GM21717 (cell line): ENCODE measurements around the gene LGR5.

Experiments
- ATAC-seq: cut with Tn5 transposase; IDR thresholded peaks from one replicate; pipeline ENCODE4 v1.9.1; 2021; ENCODE audit warnings: mild to moderate bottlenecking, moderate library complexity; ENCODE audit not compliant: unreplicated experiment

LGR5 gene

DNA sequence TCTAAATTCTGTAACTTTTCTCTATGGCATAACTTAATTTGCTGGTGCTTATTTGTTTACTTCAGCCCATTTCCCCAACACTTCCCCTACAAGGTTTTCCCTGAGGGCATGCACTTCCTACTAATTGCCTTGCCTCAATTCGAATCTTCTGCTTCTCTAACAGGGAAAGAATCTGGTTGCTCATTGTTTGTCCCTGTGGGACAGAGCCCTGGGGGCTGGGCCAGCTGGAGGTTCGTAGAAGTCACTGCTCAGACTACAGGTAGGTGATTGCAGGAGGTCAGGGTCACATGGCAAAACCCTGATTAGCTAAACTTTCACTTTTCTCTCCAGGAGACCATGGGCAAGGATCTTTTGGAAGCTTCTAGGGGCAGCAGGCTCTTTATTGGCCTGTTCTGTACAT lies 152.0 kb downstream of the LGR5 start:
- ATAC-seq = no peak

DNA sequence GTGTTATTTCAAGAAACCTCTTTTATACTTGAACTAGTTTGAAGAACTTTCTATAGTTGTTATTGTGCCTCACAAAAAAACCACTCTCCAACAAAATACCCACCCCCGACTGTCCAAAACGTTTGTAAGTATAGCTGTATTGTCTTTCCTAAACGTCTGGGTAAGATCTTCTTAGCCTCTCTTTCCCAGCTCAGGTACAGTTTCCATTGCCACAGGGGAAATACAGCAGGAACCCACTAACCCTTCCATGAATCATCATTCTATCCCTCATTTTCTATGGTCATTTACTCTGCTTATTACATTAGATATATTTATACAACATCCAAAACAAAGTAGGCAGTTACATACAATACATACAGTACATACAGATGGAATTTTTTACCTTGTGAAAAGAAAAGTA lies 153.2 kb downstream of the LGR5 start:
- no peak for ATAC-seq

DNA sequence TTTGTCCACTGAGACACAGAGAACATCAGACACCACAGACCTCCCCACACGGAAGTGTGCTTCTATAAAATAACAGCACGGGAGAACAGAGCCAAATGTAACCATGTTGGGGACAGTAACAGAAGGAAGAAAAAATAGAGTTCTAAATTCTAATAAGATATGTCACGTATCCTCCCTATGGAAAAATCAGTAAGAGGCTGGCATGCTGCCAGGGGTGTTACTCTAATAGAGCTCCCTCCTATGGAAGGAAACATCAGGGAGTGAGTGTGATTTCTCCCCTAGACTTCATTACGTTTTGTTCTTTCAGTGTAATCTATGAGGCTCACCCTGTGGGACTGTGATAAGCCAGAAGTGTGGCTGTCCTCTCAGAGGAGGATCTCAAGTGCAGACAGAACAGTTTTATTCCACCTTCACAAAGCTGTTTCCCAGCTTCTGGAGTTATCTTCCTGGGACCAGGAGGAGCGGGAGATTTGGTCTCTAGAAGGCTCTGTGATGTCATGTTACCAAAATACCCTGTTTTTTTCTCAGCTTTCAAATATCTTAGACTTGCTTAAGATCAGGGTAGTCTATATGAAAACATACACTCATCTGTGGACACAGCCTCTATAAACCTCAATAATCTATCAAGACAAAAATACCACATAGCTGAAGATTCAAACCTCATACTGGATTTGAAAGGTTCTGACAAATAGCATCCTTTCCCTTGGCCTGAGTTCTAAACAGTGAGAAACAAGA lies 154.8 kb downstream of the LGR5 start:
- ATAC-seq = no peak

DNA sequence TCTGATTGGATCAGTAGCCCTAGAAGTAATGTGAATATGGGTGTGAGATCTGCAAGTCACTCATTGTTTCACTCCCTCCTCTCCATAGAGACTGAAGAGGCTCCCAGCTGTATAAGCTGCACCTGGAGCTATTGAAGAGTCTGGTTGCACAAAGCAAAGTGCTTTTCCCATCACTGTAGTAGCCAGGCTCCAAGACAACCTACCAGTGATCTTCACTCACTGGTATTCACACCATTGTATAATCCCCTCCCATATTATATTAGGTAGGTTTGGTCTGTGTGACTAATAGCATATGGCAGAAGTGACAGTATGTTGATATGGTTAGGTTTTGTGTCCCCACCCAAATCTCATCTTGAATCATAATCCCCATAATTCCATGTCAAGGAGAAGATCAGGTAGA lies 159.6 kb downstream of the LGR5 start:
- no peak for ATAC-seq

DNA sequence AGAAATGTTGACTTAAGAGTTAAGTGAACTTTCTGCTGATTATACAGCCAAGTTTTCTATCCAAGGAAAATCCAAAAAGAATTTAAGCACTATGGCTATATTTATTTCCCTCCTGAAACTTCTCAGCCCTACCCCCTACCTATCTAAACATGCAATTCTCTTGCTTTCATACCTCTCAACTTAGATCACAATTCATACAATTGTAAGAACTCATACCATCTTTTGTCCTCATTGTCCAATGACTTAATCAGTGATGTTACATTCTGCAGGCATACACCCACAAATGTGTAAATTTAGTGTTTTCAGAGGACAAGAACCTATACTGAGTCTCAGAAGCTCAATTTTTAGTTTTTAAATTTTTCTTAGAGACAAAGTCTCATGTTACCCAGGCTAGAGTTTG lies 161.9 kb downstream of the LGR5 start:
- no peak for ATAC-seq

DNA sequence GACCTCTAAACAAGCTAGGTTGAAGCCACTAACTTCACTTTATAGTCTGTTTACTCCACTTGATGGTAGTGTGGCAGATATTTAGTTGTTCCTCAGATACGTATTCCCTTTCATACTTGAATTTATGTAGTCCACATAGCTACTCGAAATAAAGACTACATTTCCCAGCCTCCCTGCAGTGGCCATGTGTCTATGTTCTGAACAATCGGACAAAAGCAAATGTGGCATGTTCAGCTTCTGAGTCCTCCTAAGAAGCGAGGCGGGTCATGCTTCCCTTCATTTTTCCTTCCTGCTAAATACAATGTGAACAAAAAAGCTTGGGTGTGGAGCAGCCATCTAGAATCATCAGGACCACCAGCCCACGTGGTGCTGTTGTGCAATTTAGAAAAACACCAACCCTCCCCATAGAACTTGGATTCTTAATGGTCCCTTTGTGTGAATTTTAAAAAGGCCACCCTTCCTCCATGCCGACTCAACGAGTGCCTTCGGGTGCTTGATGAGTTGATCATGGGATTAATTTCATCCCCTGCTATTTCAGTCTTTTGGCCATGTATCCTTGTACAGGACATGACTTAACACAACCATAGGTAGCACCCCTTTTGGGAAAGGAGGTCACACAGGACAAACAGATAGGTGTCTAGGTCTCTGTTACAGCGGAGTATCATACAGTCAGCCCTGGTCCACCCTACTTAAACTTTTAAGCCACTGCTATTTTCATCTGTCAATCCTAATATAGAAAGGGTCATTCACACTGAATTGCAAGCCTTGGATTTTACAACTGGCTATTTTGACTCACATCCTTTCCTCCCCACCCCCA lies 163.4 kb downstream of the LGR5 start:
- no peak for ATAC-seq

DNA sequence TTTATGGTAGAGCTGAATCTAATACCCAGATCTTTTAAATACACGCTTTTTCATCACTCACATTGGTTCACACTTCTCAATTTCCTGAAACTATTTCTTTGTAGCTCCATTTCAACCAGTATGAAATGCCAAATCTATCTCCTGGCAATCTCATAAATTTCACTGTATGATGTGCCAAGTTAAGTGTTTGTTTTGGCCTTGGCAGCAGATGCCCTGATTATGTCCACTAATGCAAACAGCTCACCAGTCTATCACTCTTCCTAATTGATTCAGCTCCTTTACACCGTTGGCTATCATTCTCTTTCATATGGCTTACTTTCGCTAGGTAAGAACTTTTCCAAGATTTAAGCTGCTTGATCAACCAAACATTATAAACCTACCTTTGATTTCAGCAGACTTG lies 165.4 kb downstream of the LGR5 start:
- ATAC-seq = no peak

DNA sequence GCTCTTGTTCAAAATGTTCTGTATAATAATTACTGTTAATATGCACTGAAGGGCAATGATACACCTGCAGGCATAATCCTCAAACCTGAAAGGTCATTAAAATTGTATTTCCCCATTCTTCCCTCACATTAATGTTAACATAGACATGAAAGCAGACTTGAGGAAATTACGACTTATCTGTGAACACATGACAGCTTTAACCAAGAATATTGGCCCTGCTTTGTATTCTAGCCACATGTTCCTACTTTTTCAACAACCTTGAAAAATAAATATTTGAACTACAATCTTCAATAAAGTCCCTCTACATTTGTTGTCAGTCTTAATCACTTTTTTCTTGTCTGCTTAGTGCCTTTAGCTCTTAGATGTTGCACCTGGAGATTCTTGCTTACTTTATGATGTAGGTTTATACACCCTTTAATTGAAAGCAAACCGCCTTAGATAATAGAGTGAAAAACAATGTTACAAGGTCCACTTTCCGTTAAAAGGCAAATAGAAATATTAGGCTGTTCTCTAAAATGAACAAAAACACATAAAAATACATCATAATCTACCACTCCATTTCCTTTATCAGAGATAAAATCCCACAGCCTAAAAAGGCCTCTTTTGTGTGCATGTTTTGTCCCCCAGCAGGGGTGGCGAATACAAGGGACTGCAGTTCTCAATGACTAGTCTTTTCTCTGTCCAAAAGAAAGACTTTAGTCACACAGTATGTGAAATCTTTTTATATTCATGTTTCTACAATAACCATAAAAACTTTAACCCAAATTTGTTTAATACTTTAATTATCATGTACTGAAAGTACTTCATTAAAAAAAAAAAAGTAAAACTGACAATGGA lies 168.1 kb downstream of the LGR5 start:
- ATAC-seq = no peak

DNA sequence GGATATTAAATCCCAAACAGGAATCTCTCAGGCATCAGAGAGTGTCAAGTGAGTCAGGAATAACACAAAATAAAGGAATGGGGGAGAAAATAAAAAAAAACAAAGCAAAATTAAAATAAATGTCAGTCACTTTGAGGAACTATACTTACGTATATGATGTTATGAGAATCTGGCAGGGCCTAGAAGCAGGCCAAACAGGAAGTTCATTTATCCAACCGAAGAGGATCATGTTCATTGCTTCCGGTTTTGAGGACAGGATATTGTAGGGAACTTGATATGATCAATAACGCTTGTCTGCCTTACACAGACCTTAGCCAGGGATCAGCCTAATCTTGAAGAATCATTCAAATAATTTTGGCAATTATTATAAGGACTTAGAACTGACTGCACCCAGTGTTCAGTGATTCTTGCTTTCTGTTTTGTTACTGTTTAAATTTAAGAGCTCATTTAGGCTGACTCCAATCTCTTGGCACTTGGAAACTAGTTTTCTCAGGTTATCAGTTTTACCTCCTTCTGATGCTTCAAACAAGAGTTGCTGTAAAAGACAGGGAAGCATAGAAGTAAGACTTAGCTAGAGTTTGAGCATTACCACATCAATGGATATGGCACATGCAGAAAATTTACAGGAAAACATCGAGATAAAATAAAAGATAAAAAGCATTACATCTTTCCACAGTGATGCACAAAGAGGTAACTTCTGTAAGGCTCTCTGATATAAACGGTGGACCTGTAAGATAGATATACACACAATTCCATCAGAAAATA lies 170.6 kb downstream of the LGR5 start:
- no peak for ATAC-seq

DNA sequence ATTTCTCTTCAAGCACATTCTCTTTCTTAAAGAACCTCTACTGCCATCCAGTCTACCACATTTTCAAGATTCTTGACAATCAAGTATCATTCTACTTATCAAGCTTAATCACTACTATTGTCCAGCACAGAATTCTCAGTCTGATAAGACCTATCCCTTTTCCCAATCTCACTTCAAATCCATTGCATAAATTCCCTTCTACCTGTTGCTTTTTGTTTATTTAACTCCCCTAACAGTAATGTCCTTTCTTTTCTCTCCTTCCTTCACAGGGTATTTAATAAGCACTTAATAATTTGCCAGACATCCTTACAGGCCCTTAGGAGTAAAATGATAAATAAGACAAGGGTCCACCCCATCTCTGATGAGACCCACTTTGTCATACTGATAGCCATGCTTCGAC lies 182.3 kb downstream of the LGR5 start:
- no peak for ATAC-seq

DNA sequence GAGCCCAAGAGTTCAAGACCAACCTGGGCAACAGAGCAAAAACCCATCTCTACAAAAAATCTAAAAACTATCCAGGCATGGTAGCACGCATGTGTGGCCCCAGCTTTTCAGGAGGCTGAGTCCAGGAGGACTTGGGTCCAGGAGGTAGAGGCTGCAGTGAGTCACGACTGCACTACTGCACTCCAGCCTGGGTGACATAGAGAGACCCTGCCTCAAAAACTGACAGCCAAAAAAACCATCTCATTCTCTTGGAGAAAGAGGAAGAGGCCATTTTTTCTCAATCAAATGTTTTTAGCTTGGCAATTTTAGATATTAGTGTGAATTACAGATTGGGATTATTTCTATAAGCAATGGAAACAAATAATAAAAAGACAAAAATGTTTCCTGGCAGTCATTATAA lies 185.9 kb downstream of the LGR5 start:
- ATAC-seq = no peak

DNA sequence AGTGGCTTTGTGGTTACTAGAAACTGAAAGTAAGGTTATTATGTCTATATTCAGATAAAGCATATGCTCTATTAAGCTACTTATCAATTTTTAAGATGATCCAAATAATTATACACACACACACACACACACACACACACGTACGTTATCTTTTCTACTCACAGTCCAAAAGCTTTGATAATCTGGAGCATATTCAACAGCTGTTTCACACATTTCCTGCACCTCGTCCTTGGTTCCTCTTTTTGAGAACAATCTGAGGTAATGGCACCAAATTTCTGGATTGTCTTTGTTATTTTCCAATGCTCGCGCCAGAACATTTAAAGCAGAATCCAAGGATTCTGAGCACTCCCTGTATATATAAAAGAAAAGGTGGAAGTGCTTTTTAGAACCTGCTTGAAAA lies 186.5 kb downstream of the LGR5 start:
- ATAC-seq = peak; percentile 77

DNA sequence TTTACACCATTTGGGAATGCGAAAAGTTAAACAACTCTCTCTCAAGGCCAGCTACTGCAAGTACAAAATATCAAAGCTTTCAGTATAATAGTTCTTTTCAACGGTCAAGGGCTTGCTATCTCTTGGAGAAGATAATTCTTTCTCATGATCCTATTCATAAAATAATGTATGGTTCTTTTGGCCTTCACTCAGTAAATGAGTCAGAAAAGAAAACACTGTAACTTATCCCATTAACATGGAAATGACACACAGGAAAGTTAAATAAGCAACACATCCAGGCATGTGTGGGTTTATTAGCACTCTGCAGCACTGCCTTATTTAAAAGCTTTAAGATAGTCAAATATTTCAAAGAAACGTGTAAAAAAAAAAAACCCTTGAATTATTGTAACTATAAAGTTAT lies 187.2 kb downstream of the LGR5 start:
- no peak for ATAC-seq

DNA sequence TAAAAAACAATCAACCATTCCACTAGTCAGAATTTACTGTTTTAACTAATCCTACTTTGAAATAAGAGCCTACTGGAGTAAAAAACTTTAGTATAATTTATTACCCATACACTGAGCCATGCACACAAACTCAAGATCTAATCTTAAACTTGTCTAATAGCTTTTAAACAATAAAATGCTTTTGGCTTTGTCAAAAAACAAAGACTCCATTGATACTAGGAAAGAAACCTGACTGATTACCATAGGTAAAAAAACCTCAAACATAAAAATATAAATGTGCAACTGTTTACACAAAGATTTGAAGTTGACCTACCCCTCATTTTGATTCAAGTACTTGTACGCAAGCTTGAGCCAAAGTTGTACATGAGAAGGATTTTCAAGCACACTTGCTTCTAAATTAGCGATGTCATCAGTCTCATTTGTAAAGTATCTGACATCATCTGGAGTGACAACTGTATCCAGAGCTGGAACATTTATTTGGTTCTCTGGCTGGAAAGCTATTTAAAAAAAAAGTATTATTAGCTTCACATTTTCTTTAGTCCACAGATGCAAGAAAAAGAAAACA lies 187.9 kb downstream of the LGR5 start:
- ATAC-seq = no peak
